Ovary (tissue), 9 donors: ENCODE data around the gene PLA2G1B. TPM values are rescaled to one million over a fixed set of nuclear protein-coding genes. Genes with fewer than 3 reads are reported as not detected.

Source experiments
- DNase-seq, 5 donors: peaks; one replicate each; pipeline ENCODE4 v3.0.0-alpha.2; 2019 to 2020
- H3K27ac ChIP-seq, 2 donors: fragments of 200-600 bp; one replicate each; pipeline versions ENCODE4 v1.5.1 to v1.8.0; 2019 to 2022
- H3K27me3 ChIP-seq: fragments of 200-600 bp; one replicate; pipeline ENCODE4 v1.8.0; 2022
- H3K36me3 ChIP-seq: fragments of 200-600 bp; sonication (generic); one replicate; pipeline ENCODE4 v1.5.1; 2019
- H3K4me1 ChIP-seq: one replicate; pipeline ENCODE4 v1.8.1; 2013; ENCODE audit warnings: mild to moderate bottlenecking, moderate library complexity; ENCODE audit not compliant: insufficient read depth
- H3K4me3 ChIP-seq: fragments of 200-600 bp; sonication (generic); one replicate; pipeline ENCODE4 v1.5.1; 2017
- H3K9me3 ChIP-seq, 2 donors: fragments of 200-600 bp in 1 of 2; sonication (generic) in 1 of 2; one replicate each; pipeline versions ENCODE4 v1.5.1 to v1.8.1; 2013 to 2019; ENCODE audit warnings: mild to moderate bottlenecking in 1 of 2, moderate library complexity in 1 of 2
- EP300 ChIP-seq: sonication (generic); formaldehyde crosslinking; IDR thresholded peaks from one replicate; pipeline ENCODE4 v1.6.1; 2017; ENCODE audit warnings: antibody characterized with exemption
- POLR2A ChIP-seq: fragments of 450-650 bp; IDR thresholded peaks from one replicate; pipeline ENCODE4 v1.6.1; 2017; ENCODE audit warnings: antibody characterized with exemption, mild to moderate bottlenecking, moderate library complexity
- WGBS, 3 donors: extraction: QIAGEN DNeasy Blood & Tissue Kit in 1 of 3; methylation state at CpG; one replicate each; pipeline versions ENCODE4 v1.1.5 to v1.1.7; 2013 to 2017; 5-methylcytosine and 5-hydroxymethylcytosine counted together
- intact Hi-C, 4 donors: fragments of 100-400 bp; cut with DNase I; formaldehyde crosslinking; loops; one replicate each; pipeline versions ENCODE4 v1.11.0 to v1.15.1; 2022 to 2023
- polyA plus RNA-seq, 2 donors: library from polyadenylated mRNA; stranded (reverse); fragments of 200-250 nt in 1 of 2; fragments of 350-450 nt in 1 of 2; fragmentation: Illumina TruSeq in 1 of 2; extraction: RNeasy Lipid Tissue Mini Kit (QIAGEN cat#74804) in 1 of 2; gene quantifications; one replicate each; pipeline ENCODE4 v1.2.3, GENCODE V29; 2013 to 2014
- total RNA-seq, 7 donors: library from RNA; depleted of rRNA in 2 of 7; stranded (reverse); fragments of >200 nt in 2 of 7; fragmentation: NEBNext Ultra II Directional in 3 of 7; extraction: Animal tissue kit (Norgen Biotek cat#: 25700) in 3 of 7; gene quantifications; one replicate each; pipeline versions ENCODE4 v1.1.0 to v1.2.4, GENCODE V29; 2016 to 2023
- TF ChIP-seq, protein P1 (sequence below), 3 donors: fragments of 450-650 bp in 2 of 3; fragments of 200-600 bp in 1 of 3; IDR thresholded peaks; one replicate each; pipeline versions ENCODE4 v1.5.1 to v1.8.0; 2016 to 2022; ENCODE audit warnings: antibody characterized with exemption in 3 of 3, mild to moderate bottlenecking in 1 of 3
- donor health status: DM: no; HTN: no; CAD: no; lungs with moderate emphysema.
- donor health status: DM: no; HTN: no; CAD: no.
- donor health status: Bipolar disorder and iron deficiency.
- donor health status: DM: yes; HTN: yes; CAD: no.
- donor health status: DM: no; HTN: no; CAD: no.
- donor health status: DM: yes; HTN: yes; CAD: no.

PLA2G1B gene
- total and polyA plus RNA-seq, 9 donors: 0.67 to 17.0 (median 7.1) TPM

DNA sequence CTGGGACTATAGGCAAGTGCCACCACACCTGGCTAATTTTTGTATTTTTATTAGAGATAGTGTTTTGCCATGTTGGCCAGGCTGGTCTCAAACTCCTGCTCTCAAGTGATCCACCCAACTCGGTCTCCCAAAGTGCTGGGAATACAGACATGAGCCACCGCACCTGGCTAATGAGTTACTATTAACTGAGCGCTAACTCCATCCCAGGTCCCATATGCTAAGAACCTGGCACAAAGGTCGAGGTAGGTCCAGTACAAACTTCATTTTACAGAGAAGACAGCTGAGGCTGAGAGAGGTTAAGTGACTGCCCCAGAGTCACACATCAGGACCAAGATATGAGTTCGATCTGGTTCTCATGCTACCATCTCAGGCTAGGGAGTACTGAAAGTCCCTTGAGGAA is 4.5 kb upstream of the PLA2G1B start:
- no peak for DNase-seq
- no peaks in the 10 kb centered on the region for H3K9me3 ChIP-seq
- no peaks in the 10 kb centered on the region for H3K36me3 ChIP-seq
- 83 to 87% (median 85%) methylated on average over 5 of the region's 5 CpGs for WGBS, 3 donors
- intact Hi-C loops: no loop called here
- H3K4me3 ChIP-seq: no peak overlapping the region
- H3K27me3 ChIP-seq: no peaks in the 10 kb centered on the region
- no peak overlapping the region for H3K27ac ChIP-seq
- TF ChIP-seq, protein P1, sequence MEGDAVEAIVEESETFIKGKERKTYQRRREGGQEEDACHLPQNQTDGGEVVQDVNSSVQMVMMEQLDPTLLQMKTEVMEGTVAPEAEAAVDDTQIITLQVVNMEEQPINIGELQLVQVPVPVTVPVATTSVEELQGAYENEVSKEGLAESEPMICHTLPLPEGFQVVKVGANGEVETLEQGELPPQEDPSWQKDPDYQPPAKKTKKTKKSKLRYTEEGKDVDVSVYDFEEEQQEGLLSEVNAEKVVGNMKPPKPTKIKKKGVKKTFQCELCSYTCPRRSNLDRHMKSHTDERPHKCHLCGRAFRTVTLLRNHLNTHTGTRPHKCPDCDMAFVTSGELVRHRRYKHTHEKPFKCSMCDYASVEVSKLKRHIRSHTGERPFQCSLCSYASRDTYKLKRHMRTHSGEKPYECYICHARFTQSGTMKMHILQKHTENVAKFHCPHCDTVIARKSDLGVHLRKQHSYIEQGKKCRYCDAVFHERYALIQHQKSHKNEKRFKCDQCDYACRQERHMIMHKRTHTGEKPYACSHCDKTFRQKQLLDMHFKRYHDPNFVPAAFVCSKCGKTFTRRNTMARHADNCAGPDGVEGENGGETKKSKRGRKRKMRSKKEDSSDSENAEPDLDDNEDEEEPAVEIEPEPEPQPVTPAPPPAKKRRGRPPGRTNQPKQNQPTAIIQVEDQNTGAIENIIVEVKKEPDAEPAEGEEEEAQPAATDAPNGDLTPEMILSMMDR (IDR thresholded peaks at IDR 0.05): no peak
- TF ChIP-seq EP300 (no peak), POLR2A (no peak)
- H3K4me1 ChIP-seq: peaks cover 8% of the 10 kb centered on the region

DNA sequence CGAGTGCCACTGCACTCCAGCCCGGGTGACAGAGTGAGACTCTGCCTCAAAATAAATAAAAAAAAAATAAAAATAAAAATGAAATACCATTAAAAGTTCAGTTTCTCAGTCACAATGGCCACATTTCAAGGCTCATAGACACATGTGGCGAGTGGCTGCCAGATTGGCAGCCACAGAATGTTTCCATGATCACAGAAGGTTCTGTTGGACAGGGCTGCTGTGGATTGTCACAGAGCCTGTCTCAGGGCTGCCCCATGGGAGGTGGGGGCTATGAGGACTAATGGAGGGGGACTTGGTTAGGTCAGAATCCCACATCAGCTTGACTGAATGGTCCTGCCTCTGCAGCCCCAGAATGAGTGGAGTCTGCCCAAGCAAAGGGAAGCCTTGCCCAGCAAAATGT is 3.8 kb upstream of the PLA2G1B start:
- no peak overlapping the region for H3K4me3 ChIP-seq
- H3K27me3 ChIP-seq: no peaks in the 10 kb centered on the region
- no peak for DNase-seq
- WGBS, 3 donors: 61 to 79% (median 73%) methylated on average over 3 of the region's 3 CpGs
- intact Hi-C loops: no loop called here
- H3K9me3 ChIP-seq: no peaks in the 10 kb centered on the region
- H3K27ac ChIP-seq: no peak overlapping the region
- H3K4me1 ChIP-seq: peaks cover 8% of the 10 kb centered on the region
- TF ChIP-seq EP300: no peak
- TF ChIP-seq, protein P1 (IDR thresholded peaks at IDR 0.05): no peak
- H3K36me3 ChIP-seq: no peaks in the 10 kb centered on the region

DNA sequence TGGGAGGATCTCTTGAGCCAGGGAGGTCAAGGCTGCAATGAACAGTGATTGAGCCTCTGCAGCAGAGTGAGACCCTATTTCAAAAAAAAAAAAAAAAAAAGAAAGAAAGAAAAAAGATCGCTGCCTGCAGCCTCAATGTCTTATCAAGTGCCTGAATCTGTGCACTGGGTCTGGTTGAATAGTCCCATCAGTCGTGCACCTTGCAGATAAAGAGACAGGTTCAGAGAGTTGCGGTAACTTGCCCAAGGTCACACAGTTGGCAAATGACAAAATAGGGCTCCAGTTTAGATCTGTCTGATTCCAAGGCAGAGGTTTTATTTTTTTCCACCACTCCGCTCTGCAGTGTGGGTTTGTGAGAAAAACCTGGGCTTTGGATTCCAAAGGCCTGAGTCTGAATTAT is 649 bp upstream of the PLA2G1B start:
- DNase-seq: no peak
- Histone ChIP-seq H3K36me3 (no peaks in the 10 kb centered on the region), H3K9me3 (no peaks in the 10 kb centered on the region), H3K4me1 (peaks cover 6% of the 10 kb centered on the region), H3K4me3 (no peak overlapping the region), H3K27ac (no peak overlapping the region), H3K27me3 (no peaks in the 10 kb centered on the region)
- intact Hi-C loops: loop anchor here in 1 of 4 donors (5.0 kb wide), 1 partner anchor 104 kb away; no protein-coding TSS in a partner anchor
- TF ChIP-seq, protein P1 (IDR thresholded peaks at IDR 0.05): no peak
- TF ChIP-seq POLR2A (no peak), EP300 (no peak)
- 49 to 63% (median 56%) methylated on average over 4 of the region's 4 CpGs for WGBS, 3 donors

DNA sequence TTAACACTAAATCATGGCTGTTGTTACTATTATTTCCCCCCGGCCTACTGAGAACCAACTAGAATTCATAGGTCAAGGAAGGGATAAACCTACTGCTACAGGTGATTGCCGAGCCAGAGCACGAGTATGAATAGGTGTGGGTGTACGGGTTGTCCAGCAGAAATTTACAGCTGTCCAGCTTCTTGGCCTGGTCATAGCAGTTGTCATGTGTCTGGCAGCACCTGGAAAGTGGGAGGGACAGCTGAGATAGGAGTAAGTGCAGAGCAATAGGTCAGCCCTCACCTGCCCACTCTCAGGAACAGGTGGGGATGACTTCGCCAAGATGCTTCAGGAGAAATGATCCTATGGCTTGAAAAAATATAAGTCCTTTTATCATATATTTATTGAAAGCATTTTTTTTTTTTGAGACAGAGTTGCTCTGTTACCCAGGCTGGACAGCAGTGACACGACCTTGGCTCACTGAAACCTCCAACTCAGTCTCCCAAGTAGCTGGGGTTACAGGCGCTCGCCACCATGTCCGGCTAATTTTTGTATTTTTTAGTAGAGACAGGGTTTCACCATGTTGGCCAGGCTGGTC is 2.6 kb downstream of the PLA2G1B start:
- Histone ChIP-seq H3K27ac (no peak overlapping the region), H3K4me3 (no peak overlapping the region), H3K36me3 (no peaks in the 10 kb centered on the region), H3K9me3 (no peaks in the 10 kb centered on the region), H3K27me3 (no peaks in the 10 kb centered on the region), H3K4me1 (peaks cover 6% of the 10 kb centered on the region)
- no peak for TF ChIP-seq POLR2A
- TF ChIP-seq EP300: no peak
- TF ChIP-seq, protein P1 (IDR thresholded peaks at IDR 0.05): no peak
- WGBS, 3 donors: 41 to 56% (median 45%) methylated on average over 9 of the region's 9 CpGs
- no peak for DNase-seq
- intact Hi-C loops: loop anchor here in 1 of 4 donors (5.0 kb wide), 1 partner anchor 107 kb away; no protein-coding TSS in a partner anchor
